HG03103 (cell line): ENCODE data around the gene CCR9.

Source experiments
- ATAC-seq: cut with Tn5 transposase; IDR thresholded peaks from one replicate; pipeline ENCODE4 v1.9.1; 2021; ENCODE audit warnings: low read depth; ENCODE audit not compliant: unreplicated experiment

Gene CCR9

GRCh38 chr3:45871780-45872179 is 14.6 kb upstream of the CCR9 start:
- ATAC-seq, result no peak

GRCh38 chr3:45872569-45872968 is 13.8 kb upstream of the CCR9 start:
- no peak for ATAC-seq

DNA sequence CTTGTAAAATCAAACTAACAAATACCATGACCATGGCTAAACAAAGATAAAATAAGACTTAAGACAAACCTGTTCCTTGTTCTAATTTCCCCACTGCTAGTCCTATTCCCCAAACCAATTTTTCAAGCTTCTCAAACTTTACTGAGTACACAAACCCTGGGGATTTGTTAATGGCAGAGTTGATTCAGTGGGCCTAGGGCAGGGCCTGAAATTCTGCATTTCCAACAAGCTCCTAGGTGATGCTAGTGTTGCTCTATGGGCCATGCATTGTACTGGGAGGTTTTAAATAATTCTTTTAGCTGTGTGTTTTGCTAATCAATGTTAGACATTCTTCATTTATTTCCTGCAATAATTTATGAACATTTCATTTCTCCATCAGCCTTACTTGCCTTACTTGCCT is 13.3 kb upstream of the CCR9 start:
- ATAC-seq, result no peak

DNA sequence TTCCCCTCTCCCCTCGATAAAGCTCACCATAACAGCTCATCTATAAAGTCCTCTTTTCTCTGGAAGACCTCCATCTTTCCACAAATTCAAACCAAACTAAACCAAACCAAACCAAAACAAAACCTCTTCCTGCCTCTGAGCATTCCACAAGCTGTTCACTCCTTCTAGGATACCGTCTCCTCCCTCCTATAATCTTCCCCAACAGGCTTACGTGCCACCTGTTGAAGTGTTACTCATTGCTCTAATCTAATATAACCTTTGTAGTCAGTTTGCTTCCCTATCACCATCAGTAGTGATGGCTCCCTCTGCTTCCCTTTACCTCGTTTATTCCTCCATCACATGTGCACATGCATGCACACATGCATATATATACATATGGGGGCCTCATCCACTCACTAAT is 12.7 kb upstream of the CCR9 start:
- ATAC-seq, result no peak

DNA sequence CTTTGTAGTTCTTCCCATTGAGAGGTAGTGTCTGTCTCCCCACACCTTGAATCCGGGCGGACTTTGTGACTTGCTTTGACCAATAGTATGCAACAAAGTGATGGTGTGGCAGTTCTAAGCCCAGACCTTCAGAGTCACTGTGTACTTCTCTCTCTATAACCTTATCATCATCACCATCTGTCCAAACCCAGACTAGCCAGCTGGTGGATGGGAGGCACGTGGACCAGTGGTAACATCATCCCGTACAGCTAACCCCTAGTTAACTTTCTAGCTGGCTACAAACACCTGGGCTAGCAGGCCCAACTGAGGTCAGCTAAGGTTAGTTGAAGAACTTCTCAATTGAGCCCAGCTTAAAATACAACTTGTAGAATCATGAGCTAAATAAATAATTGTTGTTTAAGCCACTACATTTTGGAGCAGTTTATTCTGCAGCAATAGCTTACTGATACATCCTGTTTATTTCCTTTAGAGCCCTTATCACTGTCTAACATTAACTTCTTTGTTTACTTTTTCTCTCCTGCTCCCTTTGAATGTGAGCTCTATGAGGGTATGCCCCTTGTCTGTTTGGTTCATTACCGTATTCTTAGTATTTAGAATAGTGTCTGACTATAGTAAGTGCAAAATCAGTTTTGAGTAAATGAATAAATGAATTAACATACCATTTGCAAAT is 11.5 kb upstream of the CCR9 start:
- no peak for ATAC-seq

DNA sequence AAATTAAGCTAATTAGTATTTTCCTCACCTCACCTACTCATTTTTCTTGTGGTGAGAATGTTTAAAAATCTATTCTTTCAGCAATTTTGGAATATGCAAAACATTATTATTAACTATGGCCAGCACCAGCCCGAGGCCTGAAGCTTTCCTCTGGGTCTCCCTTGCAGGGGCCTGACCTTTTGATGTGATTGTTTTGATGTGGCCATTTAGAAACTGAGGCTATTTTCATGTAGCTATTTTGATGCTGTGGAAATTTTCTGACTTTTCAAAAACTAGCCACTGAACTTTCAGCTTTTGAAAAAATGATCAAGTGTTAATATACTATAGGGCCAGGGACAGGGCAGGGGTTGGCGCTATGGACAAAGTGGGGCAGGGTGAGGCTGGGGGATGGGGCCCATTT is 8.2 kb upstream of the CCR9 start:
- no peak for ATAC-seq

- no peak for ATAC-seq
Measured at GRCh38 chr3:45880725-45881077, 5.6 kb upstream of the CCR9 start.

DNA sequence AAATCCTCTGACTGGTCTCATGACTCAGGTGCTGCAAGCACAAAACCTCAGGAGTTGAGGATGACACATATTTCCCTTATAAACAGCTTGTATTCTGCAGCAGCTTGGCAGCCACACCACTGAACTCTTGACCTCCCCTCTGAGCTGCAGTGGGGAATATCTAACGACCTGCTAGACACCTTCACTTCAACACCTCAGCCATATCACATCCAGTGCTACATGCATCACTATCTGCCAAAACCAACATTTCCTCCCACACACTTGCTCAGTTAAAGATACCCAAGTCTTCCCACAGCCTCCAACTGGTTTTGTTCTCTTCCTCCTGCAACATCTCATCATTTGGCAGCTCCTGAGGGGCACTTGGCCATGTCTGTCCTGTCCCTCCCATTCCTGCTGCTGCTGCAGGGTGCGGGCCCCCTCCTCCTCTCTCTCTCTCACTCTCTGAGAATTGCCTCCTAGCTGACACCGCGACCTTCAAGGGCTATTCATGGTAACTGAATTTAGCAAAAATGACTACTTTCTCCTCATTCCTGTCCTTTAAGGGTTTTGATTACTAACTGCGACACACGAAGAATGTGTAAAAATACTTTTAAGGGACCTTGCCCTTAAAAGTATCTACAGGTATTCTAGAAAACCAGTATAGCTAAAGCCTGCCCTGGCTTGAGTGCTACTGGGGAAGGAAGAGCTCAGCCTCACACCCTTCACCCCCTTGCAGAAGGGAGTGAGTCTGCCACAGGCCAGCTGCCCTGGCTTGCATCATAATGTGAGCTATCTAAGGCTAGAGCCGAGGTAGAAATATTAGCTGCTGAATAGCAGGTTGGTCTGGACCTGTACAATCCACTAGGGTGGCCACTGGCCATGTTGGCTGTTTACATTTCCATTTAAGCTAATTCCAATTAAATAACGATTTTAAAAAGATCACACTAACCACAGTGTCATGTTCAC is 5.0 kb upstream of the CCR9 start:
- no peak for ATAC-seq

- ATAC-seq, result no peak
Measured at GRCh38 chr3:45884368-45885201, 1.8 kb upstream of the CCR9 start.

GRCh38 chr3:45887285-45887684 is 942 bp downstream of the CCR9 start:
- no peak for ATAC-seq

DNA sequence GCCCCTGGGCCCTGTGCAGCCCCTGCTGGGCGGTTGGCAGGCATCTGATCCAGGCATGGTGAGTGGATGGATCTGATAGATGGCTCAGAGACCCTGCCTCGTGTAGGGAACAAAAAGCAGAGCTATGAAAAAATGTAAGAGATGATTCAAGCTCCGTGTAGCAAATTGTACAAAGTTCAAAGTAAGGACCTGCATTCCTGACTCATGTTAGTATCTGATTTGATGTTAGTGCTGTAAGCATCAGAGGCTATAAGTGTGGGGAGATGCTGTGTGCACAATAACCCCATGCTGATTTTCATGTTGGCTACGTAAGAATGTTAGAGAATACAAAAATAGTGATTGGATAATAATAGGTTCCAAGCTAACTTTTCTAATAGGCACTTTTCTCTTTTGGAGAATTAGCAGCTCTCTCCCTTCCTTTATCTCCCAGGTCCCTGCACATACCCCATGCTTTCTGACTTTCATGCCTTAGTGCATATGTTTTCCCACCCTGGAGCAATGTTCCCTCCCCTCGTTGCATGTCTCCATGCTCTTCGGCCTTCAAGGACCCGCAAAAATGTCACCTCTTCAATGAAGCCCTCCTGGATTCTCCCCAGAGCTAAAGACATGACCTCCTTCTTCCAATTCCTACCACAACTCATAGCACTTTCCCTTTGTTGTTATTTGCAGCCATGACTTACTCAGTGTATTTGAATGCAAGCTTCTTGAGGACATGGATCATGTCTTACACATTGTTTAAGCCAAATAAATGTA is 1.6 kb downstream of the CCR9 start:
- ATAC-seq, result no peak

- ATAC-seq, result no peak
Measured at GRCh38 chr3:45889337-45889736, 3.0 kb downstream of the CCR9 start.

- no peak for ATAC-seq
Measured at GRCh38 chr3:45890405-45890804, 4.1 kb downstream of the CCR9 start.

DNA sequence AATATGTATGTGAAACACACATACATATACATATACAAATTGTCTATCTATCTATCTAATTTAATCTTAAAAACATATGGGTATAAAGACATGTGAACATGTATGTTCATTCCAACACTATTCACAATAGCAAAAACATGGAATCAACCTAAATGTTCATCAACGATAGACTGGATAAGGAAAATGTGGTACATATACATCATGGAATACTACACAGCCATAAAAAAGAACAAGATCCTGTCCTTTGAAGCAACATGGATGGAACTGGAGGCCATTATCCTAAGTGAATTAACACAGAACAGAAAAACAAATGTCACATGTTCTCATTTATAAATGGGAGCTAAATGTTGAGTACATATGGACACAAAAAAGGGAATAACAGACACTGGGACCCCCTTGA is 5.8 kb downstream of the CCR9 start:
- no peak for ATAC-seq

- no peak for ATAC-seq
Measured at GRCh38 chr3:45894015-45894414, 7.7 kb downstream of the CCR9 start.

- no peak for ATAC-seq
Measured at GRCh38 chr3:45895686-45896468, 9.5 kb downstream of the CCR9 start.

DNA sequence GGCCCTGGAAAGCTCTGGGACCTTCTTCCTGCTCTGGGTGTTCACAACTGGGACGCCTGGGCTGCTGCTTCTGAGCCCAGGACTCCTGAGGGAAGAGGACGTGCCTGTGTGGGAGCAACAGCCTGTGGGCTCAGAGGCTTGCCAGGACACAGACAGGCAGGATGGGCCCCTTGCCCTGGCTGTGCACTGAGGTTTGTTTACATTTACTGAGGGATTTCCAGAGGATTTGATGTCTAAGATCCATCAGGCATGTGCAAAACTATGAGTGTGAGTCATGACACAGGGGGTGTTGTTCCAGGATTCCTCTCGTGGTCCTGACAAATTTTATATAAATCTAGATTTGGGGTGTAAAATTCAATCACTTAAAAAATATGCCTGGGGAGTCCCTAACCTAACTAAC is 10.6 kb downstream of the CCR9 start:
- ATAC-seq, result no peak

DNA sequence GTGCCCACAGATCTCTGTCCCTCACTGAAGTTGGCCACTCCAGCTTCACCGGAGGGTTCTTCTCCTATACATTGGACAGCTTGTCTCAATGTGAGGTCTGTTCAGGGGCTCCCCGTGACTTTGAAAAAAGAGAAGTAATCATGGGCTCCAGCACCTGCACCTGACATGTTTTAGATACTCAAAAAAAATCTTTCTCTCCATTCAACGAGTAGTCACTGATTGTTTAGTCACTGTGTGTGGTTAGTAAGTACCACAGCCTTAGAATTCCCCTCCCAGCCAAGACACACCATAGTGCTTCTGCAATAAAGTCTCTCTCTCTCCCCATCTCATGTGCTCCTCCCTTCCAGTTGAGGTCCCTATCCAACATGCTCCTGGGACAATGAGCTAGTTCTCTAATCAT is 18.6 kb downstream of the CCR9 start:
- no peak for ATAC-seq

- no peak for ATAC-seq
Measured at GRCh38 chr3:45905755-45906154, 19.4 kb downstream of the CCR9 start.
